Keratinocyte (primary cell): ENCODE data around the gene CACNA2D2. TPM values are rescaled to one million over a fixed set of nuclear protein-coding genes. Genes with fewer than 3 reads are reported as not detected.

Experiments used
- DNase-seq: peaks from one replicate; pipeline ENCODE4 v3.0.0-alpha.2; 2011; ENCODE audit warnings: low read depth, missing footprints, low spot score
- FAIRE-seq: peaks from 2 replicates; lab custom pipeline; 2011; peaks lifted over from hg19 to GRCh38; lab: Jason Lieb, UNC
- H2AFZ ChIP-seq: 2 replicates; pipeline ENCODE4 v1.6.0; 2012; ENCODE audit warnings: low read length, control low read depth, inconsistent platforms; ENCODE audit not compliant: control insufficient read depth
- H3K27ac ChIP-seq: 2 replicates; pipeline ENCODE4 v1.5.1; 2011; ENCODE audit warnings: low read length; ENCODE audit not compliant: control insufficient read depth, insufficient read depth
- H3K27me3 ChIP-seq: 3 replicates; pipeline ENCODE4 v1.6.0; 2011; ENCODE audit warnings: low read length; ENCODE audit not compliant: control insufficient read depth, insufficient read depth; ENCODE audit errors: extremely low read depth
- H3K36me3 ChIP-seq, 2 experiments: 2 replicates in 1 of 2; 3 replicates in 1 of 2; pipeline ENCODE4 v1.5.1; 2011; ENCODE audit warnings: low read length in 2 of 2, mild to moderate bottlenecking in 1 of 2; ENCODE audit not compliant: control insufficient read depth in 2 of 2, insufficient read depth in 2 of 2; ENCODE audit errors: extremely low read depth in 1 of 2
- H3K4me1 ChIP-seq: 3 replicates; pipeline ENCODE4 v1.5.1; 2011; ENCODE audit warnings: low read length; ENCODE audit not compliant: control insufficient read depth, insufficient read depth; ENCODE audit errors: extremely low read depth
- H3K4me2 ChIP-seq: 3 replicates; pipeline ENCODE4 v1.6.0; 2011; ENCODE audit warnings: low read depth, low read length; ENCODE audit not compliant: control insufficient read depth, insufficient read depth; ENCODE audit errors: extremely low read depth
- H3K4me3 ChIP-seq, 3 experiments: fragments of 200-600 bp in 1 of 3; sonication (generic) in 1 of 3; 2 replicates in 2 of 3; 3 replicates in 1 of 3; pipeline ENCODE4 v1.5.1; 2011 to 2016; ENCODE audit warnings: low read length in 3 of 3, mild to moderate bottlenecking in 3 of 3, control low read depth in 2 of 3, inconsistent platforms in 1 of 3, low read depth in 1 of 3, mixed read lengths in 1 of 3, mixed run types in 1 of 3, moderate library complexity in 1 of 3; ENCODE audit not compliant: control insufficient read depth in 2 of 3, insufficient read depth in 2 of 3; ENCODE audit errors: extremely low read depth in 1 of 3
- H3K79me2 ChIP-seq: 2 replicates; pipeline ENCODE4 v1.6.0; 2012; ENCODE audit warnings: low read length; ENCODE audit not compliant: control insufficient read depth, insufficient read depth
- H3K9ac ChIP-seq: 3 replicates; pipeline ENCODE4 v1.6.0; 2011; ENCODE audit warnings: low read length; ENCODE audit not compliant: control insufficient read depth, insufficient read depth; ENCODE audit errors: extremely low read depth
- H3K9me1 ChIP-seq: 3 replicates; pipeline ENCODE4 v1.6.0; 2011; ENCODE audit warnings: low read length; ENCODE audit not compliant: control insufficient read depth, insufficient read depth; ENCODE audit errors: extremely low read depth
- H3K9me3 ChIP-seq: 2 replicates; pipeline ENCODE4 v1.5.1; 2012; ENCODE audit warnings: low read depth, low read length; ENCODE audit not compliant: control insufficient read depth
- H4K20me1 ChIP-seq: 3 replicates; pipeline ENCODE4 v1.6.0; 2011; ENCODE audit warnings: low read length; ENCODE audit not compliant: control insufficient read depth, insufficient read depth; ENCODE audit errors: extremely low read depth
- CTCF ChIP-seq, 3 experiments: IDR thresholded peaks in 1 of 3; conservative IDR thresholded peaks in 1 of 3; optimal IDR thresholded peaks in 1 of 3; 2 replicates in 2 of 3; 3 replicates in 1 of 3; pipeline versions ENCODE3 to v1.5.1; 2011; ENCODE audit warnings: low read length in 3 of 3, mild to moderate bottlenecking in 3 of 3, moderate library complexity in 2 of 3, control low read depth in 1 of 3, inconsistent platforms in 1 of 3; ENCODE audit not compliant: insufficient read depth in 2 of 3; ENCODE audit errors: extremely low read depth in 1 of 3
- EZH2 ChIP-seq: IDR thresholded peaks from one replicate; pipeline ENCODE4 v1.6.1; 2012; ENCODE audit warnings: inconsistent platforms, mild to moderate bottlenecking, low read length, moderate library complexity
- dilution Hi-C: fragments of 300-500 bp; cut with MboI; formaldehyde crosslinking; loops from one replicate; pipeline ENCODE4 v1.7.0; 2020; ENCODE audit warnings: low sequenced_read_pairs; ENCODE audit not compliant: extremely low pct_ligation_motif_present
- polyA plus RNA-seq, 5 experiments: library from polyadenylated mRNA; depleted of rRNA in 3 of 5; stranded (reverse) in 3 of 5; stranded (forward) in 1 of 5; unstranded in 1 of 5; fragments of >200 nt; gene quantifications; 1 replicate in 1 of 5; 2 replicates in 3 of 5; 3 replicates in 1 of 5; pipeline versions ENCODE4 v1.2.1 to v1.2.3, GENCODE V29; 2011 to 2012; ENCODE audit warnings: missing spikeins in 2 of 5, low read depth in 1 of 5, low replicate concordance in 1 of 5

The CACNA2D2 gene
- polyA plus RNA-seq, 1 donor (not counting 4 experiments of a cell fraction or from before 2014, with no cell fraction given): 0.04 TPM

- H3K9ac ChIP-seq: no peak overlapping the region
- no peak overlapping the region for H3K27ac ChIP-seq
- H3K36me3 ChIP-seq: no peaks in the 10 kb centered on the region
- no peaks in the 10 kb centered on the region for H3K4me1 ChIP-seq
- no peak overlapping the region for H2AFZ ChIP-seq
- H3K9me3 ChIP-seq: no peaks in the 10 kb centered on the region
- H3K27me3 ChIP-seq: peaks cover 6% of the 10 kb centered on the region
- H3K9me1 ChIP-seq: no peaks in the 10 kb centered on the region
- FAIRE-seq: no peak
- no peak for DNase-seq
- H3K79me2 ChIP-seq: no peaks in the 10 kb centered on the region
- no peak overlapping the region for H3K4me2 ChIP-seq
- TF ChIP-seq CTCF (optimal IDR thresholded peaks at IDR 0.05 in 1 of 3, IDR thresholded peaks at IDR 0.05 in 1 of 3, conservative IDR thresholded peaks at IDR 0.05 in 1 of 3; ENCODE audit: extremely low read depth in 1 of 3, insufficient read depth in 2 of 3, low read length in 3 of 3): no peak
- TF ChIP-seq EZH2: no peak
- H3K4me3 ChIP-seq: no peak overlapping the region
- H4K20me1 ChIP-seq: no peaks in the 10 kb centered on the region
- dilution Hi-C loops: no loop called here
Measured at GRCh38 chr3:50405249-50405648, 98.2 kb downstream of the CACNA2D2 start.

- H3K9ac ChIP-seq: no peak overlapping the region
- H3K27ac ChIP-seq: no peak overlapping the region
- DNase-seq (no peak), FAIRE-seq (no peak)
- no peaks in the 10 kb centered on the region for H3K36me3 ChIP-seq
- H3K4me3 ChIP-seq: no peak overlapping the region
- H4K20me1 ChIP-seq: peaks cover 6% of the 10 kb centered on the region
- H3K4me1 ChIP-seq: no peaks in the 10 kb centered on the region
- no peak overlapping the region for H3K4me2 ChIP-seq
- H3K79me2 ChIP-seq: no peaks in the 10 kb centered on the region
- H2AFZ ChIP-seq: no peak overlapping the region
- dilution Hi-C loops: no loop called here
- peaks cover 35% of the 10 kb centered on the region for H3K27me3 ChIP-seq
- no peaks in the 10 kb centered on the region for H3K9me3 ChIP-seq
- no peaks in the 10 kb centered on the region for H3K9me1 ChIP-seq
- TF ChIP-seq CTCF (optimal IDR thresholded peaks at IDR 0.05 in 1 of 3, IDR thresholded peaks at IDR 0.05 in 1 of 3, conservative IDR thresholded peaks at IDR 0.05 in 1 of 3; ENCODE audit: extremely low read depth in 1 of 3, insufficient read depth in 2 of 3, low read length in 3 of 3): no peak
- TF ChIP-seq EZH2: no peak
Measured at GRCh38 chr3:50401978-50402595, 101.3 kb downstream of the CACNA2D2 start.
